Stimulated activated CD8-positive, alpha-beta memory T cell treated with anti-CD3 and anti-CD28 coated beads, Interleukin-4, amount 100 ng/mL, for 24 hours (primary cell): ENCODE measurements around the gene LIMS2.

Source experiments
- DNase-seq: peaks from one replicate; pipeline ENCODE4 v3.0.0-alpha.2; 2020; ENCODE audit warnings: low read depth

LIMS2 gene

DNA sequence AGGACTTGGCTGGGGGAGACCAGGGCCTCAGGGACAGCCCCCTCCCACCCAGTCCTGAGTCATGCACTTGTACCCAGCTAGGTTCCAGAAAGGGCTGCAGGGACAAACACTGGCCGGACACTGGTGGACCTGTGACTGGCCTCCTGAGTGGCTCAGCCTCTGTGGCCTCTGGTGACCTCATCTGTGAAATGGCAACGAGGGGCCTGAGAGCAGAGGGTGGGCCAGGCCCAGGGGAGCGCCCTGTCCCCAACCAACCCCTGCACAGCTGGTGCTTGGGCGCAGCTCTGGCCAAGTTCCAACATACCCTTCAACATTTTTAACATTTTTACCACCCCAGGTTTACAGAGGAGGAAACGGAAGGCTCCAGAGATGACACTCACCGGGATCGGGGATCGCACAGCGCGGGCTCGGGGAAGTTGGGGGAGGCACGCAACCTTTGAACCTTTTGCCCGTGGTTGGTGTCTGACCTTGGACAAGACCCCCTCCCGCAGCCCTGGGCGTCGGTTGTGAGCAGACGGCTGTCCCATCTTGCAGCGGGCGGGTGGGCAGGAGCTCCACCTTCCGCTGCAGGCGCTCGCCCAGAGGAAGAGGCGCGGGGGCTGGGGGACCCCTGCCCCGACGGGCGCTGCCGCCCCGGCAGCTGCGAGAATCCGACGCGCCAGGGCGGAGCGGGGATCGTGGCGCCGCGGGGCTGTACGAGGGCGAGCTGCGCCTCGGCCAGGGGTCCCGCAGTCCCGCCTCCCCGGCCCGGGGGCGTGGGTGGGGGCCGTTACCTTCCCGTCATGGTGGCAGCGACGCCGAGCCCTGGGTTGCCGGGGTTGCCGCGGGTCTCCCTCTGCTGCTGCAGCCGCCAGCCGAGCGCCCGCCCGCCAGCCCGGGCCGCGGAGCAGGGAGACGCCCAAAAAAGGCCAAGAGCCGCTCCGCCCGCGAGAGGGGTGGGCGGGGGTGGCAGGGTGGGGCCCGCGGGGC, 805 bp downstream of the LIMS2 start:
- peak; percentile 7 for DNase-seq

DNA sequence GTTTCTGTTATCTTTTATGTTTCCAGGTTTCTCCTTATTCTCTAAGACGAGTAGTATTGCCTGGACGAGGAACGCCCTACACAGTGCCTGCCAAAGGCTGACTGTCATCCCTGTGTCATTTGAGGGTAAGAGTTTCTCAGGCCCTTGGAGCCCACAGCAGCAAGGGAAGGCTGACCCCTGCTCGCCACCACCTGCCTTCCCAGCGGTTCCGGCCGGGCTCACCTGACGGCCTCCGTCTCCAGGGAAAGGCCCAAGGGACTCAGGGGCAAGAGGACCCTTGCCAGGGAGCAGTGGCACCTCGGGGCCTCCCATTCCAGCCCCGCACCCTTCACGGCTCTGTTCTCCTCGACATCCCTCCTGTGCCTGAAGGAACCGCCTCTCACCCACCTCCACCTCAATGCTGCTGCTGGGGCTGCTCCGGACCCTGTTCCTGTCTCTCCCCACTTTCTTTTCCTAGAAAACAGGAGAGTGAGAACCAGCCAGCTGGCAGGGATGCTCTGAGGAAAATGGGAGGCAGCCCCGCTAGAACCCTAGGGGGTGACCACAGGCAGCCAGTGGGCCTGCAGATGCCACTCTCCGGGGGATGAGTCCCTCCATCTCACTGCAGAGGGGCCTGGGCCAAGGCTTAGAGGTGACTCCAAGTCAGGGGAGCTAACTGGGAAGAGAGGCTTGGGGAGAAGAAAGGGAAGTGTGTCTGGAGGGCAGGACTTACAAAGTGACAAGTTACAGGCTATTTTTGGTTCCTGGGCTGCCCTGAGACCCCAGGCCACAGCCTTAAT, 1.9 kb downstream of the LIMS2 start:
- DNase-seq = no peak

DNA sequence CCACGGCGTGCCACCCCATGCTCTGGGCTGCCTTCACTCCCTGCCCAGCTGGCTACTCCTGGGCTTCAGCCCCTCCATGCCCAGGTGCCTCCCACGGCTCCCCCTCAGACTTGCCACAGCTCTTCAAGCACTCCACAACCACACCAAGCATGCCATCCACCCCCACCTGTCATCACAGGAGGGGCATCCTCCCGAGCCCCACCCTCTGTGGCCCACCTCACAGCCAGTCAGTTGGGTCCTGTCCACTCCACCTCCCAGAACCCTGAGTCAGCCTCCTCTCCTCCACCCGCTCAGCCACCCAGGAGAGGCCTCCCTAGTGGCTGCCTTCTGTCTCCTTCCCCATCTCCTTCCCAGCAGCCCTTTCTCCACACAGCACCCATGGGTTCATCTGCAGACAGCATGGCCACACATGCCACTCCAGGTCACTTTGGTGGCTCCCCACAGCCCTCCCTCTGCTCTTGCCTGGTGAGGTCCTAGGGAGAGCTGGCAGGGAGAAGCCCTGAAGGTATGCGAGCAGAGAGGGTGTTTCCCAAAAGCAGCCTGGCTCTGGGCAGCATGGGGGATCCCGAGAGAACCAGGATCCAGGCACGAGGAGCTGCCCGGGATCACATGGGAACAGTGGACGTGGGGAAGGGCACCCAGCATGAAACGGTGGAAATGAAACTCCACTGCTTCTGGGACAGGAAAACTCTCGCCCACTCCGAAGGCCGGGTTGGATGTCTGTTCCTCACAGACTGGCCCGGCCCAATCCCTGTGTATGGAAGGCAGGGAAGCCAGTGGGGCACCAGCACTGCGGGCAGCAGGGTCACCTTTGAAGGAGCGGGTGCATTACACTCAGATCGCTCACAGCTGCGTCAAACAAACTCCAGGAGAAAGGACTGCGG, 2.7 kb downstream of the LIMS2 start:
- DNase-seq = no peak

DNA sequence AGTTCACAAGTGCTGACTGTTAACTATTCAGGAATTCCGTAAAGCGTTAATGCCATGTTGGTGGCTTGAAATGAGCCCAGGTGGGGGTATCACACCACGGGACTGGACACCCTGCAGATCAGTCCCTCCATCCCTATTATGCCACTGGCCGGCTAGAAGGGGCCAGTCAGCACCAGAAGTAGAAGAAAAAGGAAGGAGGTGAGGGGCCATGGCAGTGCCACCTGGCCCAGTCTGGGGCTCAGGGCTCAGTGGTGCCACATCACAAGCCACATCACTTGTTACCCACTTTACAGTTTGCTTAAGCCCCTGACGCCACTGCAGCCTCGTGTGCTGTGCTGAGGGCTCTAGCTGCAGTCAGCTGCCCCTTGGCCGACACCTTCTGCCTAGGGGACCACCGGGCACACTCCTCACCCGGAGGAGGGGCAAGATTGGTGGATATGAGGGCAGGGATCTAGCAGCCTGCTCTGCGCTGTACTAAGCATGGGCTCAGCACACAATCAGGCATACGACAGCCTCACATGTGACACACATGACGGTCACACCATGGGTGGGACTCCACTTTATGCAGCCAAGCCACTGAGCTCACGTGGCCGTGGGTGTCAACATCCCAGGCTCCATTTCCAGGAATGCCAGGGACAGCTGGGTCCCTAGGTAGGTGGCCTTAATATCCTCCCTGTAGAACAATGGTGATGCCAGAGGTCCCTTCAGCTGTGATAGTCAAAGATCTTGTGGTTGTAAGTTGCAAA, 3.6 kb downstream of the LIMS2 start:
- DNase-seq = no peak

DNA sequence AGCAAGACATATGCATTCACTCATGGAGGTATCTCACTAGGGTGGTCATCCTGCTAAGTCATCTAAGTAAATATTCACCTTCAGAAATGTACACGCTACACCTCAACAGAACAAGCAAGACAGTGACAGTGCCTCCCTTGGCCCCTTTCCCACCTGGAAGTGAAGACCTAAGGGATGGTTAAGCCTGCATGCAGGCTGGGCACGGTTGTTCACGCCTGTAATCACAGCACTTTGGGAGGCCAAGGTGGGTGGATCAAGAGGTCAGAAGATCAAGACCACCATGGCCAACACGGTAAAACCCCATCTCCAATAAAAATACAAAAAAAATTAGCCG, 4.4 kb downstream of the LIMS2 start:
- no peak for DNase-seq

DNA sequence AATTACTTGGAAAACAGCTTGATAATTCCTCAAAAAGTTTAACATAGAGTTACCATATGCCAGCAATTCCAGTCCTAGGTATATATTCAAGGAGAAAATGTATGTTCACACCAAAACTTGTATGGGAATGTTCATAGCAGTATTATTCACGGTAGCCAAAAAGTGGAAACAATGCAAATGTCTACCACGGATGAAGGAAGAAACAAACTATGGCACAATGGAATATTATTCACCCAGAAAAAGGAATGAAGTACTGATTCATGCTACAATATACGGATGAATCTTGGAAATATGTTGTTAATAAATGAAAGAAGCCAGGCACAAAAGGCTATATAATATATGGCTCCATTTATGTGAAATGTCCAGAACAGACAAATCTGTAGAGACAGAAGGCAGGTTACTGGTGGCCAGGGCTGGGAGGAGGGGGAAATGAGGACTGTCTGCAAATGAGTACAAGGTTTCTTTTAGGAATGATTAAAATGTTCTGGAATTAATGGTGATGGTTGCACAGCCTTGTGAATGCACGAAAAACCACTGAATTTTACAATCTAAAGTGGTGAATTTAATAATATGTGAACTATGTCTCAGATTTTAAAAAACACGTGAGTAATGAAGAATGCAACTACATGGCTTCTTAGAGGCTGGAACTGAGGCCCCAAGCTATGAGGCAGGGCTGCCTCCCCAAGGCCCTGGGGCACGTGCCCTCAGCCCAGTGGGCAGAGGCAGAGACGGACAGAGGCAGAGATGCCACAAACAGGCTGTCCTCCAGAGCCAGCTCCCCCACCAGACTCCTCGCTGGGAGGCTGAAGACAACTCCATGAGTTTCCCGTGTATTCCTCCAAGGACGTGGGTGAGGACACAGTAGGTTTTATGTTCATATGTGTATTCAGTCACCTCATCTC, 5.0 kb downstream of the LIMS2 start:
- DNase-seq = no peak

DNA sequence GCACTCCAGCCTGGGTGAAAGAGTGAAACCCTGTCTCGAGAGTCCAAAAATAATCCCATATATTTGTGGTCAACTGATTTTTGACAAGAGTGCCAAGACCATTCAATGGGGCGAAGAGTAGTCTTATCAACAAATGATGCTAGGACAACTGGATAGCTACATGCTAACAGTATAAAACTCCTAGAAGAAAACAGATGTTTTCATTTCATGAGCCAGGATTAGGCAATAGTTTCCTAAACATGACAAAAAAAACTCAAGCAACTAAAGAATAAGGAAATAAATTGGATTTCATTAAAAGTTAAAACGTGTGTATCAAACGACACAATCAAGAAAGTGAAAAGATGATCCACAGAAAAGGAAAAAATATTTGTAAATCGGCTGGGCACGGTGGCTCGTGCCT, 6.3 kb downstream of the LIMS2 start:
- no peak for DNase-seq

DNA sequence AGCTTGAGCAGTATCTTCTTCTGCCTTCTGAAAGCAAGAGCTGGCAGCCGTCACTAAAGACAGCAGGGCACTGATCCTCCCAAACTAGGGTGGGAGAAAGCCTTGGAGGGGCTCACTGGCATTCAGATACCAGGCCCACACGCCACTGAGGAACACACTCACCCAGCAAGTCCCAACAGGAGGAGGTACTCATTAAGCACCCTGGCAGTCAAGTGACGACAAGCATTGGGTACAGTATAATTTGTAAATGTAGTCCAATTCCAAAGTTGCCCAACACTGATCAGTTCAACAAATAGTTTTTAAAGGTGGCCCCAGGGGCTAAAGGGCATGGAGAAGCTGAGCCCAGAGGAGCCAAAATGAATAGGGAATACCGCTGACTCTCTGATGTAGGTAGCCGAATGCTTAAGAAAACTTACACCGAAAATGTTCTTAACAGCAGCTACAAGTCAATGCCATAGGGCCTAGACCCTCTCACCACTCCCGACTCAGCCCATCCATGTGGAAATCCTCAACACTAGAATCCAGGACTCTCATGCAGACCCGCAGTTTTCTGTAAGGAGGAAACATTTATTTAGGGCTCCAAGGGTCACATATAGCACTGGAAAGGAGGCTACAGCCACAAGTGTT, 9.9 kb downstream of the LIMS2 start:
- no peak for DNase-seq

DNA sequence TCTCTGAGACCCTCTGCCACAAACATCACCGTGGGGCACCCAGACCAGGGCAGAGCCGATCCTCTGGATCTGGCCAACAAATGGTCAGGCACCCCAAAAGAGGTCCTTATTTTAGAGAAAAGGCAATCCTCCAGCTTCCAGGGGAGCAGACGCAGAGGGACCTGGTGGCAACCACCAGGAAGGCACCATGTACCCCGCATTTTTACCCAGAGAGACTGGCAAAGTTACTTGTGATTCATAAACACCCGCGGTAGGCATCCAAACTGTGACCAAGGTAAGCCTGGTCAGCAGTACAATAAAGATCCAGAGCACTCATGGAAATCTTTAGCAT, 10.5 kb downstream of the LIMS2 start:
- DNase-seq = no peak

DNA sequence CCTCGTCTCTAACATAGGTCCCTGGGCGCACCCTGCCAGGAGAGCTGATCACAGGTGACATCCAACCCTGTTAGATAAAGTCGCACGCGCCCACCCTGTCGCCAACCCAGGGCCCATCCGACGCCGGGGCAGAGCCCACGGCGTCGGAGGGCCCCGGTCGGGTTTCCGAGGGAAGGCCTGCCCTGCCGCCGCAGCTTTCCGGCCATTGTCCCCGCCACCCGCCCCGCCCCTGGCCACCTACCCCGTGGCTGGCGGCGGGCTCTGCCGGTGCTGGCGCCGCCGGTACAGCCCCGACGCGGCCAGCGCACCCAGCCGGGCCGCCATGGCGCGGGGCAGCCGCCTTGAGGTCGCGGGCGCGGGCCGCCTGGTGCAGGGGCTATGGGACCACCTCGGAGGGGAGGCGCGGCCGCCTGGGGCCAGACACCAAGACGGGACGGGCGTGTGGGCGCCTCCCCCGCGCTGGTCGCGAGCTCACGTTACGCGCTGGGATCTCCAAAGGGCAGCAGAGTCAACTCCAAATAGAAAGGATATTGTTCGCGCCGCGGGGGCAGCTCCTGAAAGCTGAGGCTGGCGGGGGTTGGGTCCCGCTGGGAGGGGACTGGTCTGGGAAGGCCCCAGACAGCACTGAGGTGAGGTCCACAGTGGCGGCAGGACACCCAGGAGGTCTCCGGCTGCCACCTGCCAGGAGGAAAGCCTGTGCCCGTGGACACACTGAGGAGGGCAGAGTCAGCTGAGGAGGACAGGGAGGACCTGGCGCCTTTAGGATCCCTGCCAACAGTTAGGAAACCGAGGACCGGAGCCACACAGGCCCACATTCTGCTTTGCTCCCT, 11.1 kb downstream of the LIMS2 start:
- DNase-seq = no peak

DNA sequence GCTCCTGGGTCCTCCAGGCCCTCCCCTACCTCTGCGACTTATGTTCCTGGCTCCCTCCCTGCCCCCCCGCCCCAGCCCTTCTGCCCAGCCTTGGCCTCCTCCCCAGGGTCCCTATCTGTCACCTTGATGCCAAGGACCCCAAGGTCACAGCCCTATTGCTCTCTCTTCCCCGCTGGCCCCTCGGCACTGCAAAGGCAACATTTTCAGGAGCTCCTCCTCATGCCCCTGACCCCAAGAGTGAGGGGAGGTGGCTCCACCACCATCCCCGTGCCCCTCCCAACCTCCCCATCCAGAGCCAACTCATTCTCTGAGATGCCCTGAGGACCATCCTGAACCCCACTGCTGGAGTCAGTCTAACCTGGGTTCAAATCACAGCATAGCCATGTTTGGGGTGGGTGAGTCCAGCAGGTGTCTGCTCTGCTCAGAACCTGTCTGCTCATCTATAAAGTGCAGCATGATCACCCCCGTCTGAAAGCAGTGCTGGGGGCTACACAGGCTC, 11.7 kb downstream of the LIMS2 start:
- no peak for DNase-seq

DNA sequence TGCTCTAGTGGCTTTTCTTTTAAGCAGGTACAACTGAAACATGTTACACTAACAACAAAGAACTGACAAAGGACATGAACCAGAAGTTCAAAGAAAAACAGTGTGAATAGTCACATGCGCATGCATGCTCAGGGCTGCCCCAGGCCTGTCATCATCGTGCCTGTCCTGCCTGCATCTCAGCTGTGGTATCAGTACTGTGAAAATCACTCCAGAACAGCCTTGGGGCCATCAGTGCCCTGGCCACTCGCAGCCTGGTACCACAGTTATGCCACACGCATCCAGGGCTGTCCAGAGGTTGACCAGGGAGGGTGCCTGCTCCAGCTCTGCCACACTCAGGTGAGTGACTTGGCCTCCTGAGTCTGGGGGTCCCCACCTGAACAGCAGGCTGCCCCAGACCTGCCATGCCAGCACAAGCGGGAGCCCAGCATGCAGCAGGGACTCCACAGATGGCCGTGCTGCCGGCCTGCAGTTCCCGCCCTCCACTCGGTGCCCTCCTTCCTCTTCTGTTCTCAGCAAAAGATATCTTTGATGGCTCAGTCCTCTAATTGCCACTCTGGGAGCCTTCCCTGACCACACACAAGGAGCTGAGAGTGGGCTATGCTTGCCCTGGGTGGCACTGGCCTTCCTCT, 12.3 kb downstream of the LIMS2 start:
- no peak for DNase-seq

DNA sequence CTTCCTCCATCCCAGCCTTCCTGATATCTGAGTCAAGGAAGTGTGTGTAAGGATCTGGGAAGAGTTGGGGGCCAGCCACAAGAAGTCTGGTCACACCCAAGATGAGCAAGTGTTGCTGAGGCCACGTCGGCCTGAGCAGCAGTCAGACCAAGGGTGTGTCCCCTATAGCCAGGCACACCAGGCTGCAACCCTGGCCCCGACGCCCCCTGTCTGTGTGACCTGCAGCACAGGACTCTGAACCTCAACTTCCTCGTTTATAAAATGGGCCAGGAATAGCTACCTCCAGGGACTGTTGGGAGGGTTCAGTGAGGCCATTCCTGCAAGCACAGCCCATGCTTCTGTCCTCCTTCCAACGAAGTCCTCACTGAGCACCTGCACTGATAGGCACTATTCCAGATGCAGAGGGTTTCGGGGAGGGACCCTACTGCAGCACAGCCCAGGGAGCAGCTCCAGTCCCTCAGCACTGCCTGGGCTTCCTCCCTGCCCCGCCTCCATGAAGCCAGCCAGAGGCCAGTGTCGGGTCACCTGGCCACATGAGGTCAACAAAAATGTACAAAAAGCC, 13.3 kb downstream of the LIMS2 start:
- DNase-seq = no peak

DNA sequence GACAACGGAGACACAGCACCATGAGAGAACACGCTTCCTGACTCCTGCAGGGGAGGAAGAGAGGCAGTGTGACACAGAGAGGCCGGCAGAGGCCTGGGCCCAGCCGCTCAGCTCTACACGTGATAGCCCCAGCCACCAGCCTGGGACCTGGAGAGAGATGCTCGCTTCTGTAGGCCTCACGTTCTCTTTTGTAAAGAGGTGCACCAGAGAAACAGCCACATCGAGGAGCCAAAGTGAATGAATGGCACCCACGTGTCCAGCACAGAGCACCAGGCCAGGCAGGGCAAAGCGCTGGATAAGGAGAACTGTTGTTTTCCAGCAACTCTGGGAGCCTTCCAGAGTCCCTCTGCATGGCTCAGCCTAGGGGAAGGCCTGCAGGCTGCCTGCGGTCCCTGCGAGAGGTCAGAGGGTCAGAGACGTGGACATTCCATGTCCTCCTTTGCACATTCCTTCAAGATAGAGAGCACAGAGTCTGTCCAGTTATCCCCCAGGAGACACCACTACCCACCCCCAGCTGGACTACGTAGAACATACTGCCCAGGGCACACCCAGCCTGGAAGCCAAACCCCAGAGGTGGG, 14.2 kb downstream of the LIMS2 start:
- no peak for DNase-seq

DNA sequence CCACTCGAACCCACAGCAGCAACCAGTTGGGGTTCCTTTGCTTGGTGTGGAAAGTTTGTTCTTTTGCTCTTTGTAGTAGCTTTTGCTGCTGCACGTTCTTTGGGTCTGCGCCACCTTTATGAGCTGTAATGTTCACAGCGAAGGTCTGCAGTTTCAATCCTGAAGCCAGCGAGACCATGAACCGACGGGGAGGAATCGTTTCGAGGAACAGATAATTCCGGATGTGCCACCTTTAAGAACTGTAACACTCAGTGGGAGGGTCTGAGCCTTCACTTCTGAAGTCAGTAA, 15.1 kb downstream of the LIMS2 start:
- no peak for DNase-seq

DNA sequence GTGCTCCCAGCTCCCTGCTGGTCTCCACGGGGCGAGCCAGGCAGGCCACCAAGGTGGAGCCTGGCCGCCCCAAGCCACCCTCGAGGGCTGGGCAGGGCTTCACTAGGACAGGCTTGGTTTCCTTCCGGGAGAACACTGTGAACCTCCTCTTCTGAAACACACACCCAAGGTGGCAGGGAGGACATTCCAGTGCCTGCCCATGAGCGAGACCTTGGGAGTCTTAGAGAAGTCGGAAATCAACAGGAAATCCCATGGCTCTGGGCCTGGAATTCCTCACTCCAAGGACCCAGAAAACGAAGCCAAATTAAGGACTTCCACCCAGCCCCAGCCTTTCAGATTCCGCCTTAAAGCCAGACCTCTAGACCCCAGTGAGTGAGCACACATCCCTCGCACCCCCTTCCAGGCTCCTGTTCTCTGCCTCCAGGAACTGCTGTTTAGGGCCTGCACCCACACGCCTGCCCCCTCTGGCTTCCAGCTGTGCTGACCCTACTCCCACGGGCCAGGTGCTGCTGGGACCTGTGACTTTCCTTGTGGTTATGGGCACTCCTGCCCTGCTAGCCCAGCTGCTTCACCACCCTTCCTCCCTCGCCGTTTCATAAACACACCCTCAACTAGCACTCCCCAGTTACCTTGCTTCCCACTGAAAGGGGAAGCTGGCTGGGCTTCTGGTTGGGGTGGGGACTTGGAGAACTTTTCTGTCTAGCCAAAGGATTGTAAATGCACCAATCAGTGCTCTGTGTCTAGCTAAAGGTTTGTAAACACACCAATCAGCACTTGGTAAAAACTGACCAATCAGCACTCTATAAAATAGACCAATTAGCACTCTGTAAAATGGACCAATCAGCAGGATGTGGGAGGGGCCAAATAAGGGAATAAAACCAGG, 15.7 kb downstream of the LIMS2 start:
- DNase-seq = no peak
